Stimulated activated CD8-positive, alpha-beta memory T cell treated with anti-CD3 and anti-CD28 coated beads, Interleukin-15, amount 100 ng/mL, for 24 hours (primary cell): ENCODE measurements around the gene GPX8.

Experiments
- DNase-seq: peaks from one replicate; pipeline ENCODE4 v3.0.0-alpha.2; 2020; ENCODE audit warnings: low read depth

The GPX8 gene

GRCh38 chr5:55159763-55160492 lies at the start of gene GPX8:
Gene GPX8 (plus strand): TSS chr5:55160171. CDS start chr5:55160193, 22 bp downstream.
- no peak for DNase-seq

GRCh38 chr5:55110217-55110616 lies 49.8 kb upstream of the GPX8 start:
- DNase-seq: no peak

GRCh38 chr5:55113327-55113726 lies 46.6 kb upstream of the GPX8 start:
- no peak for DNase-seq

GRCh38 chr5:55114061-55114460 lies 45.9 kb upstream of the GPX8 start:
- DNase-seq: no peak

GRCh38 chr5:55123365-55123764 lies 36.6 kb upstream of the GPX8 start:
- no peak for DNase-seq

GRCh38 chr5:55134053-55134722 lies 25.8 kb upstream of the GPX8 start:
- no peak for DNase-seq

- DNase-seq: no peak
Observed at GRCh38 chr5:55136521-55136920, 23.4 kb upstream of the GPX8 start.

- no peak for DNase-seq
Observed at GRCh38 chr5:55140908-55141665, 18.9 kb upstream of the GPX8 start.

GRCh38 chr5:55141945-55142690 lies 17.9 kb upstream of the GPX8 start:
- no peak for DNase-seq

GRCh38 chr5:55143624-55144023 lies 16.3 kb upstream of the GPX8 start:
- no peak for DNase-seq

- DNase-seq: no peak
Observed at GRCh38 chr5:55146080-55146479, 13.9 kb upstream of the GPX8 start.

GRCh38 chr5:55146543-55147151 lies 13.3 kb upstream of the GPX8 start:
- peak; percentile 48 for DNase-seq

GRCh38 chr5:55149308-55149795 lies 10.6 kb upstream of the GPX8 start:
- DNase-seq: no peak

GRCh38 chr5:55151923-55152842 lies 7.8 kb upstream of the GPX8 start:
- DNase-seq: no peak

- DNase-seq: no peak
Observed at GRCh38 chr5:55154873-55155272, 5.1 kb upstream of the GPX8 start.

GRCh38 chr5:55160493-55161209 lies 680 bp downstream of the GPX8 start:
- DNase-seq: no peak

GRCh38 chr5:55162666-55163065 lies 2.7 kb downstream of the GPX8 start:
- no peak for DNase-seq

- DNase-seq: no peak
Observed at GRCh38 chr5:55171471-55171870, 11.5 kb downstream of the GPX8 start.

- no peak for DNase-seq
Observed at GRCh38 chr5:55172051-55172899, 12.3 kb downstream of the GPX8 start.
